ENCODE measurements around the gene VPS50.

DNA sequence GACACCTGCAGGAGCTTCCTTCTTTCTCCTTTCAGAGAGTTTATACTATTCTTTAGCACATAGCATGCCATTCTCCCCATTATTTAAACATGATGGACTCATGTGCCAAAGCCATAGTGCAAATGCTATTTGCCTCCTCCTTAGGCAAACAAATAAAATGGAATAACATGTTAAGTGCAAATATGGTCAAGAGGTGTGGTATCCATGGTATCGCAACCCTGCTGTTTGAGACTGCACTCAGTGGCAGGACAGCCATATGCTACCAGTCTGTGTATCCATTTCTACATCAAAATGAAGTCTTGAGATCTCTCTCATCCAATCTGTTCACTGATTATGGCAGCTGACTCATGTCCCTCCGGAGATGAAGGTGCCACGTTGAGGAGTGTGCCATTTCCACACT is 28.7 kb upstream of the VPS50 start:
- TF ChIP-seq GATA3 (IDR thresholded peaks at IDR 0.05; ENCODE audit: low read depth, low read length) (no peak), GATA2 (IDR thresholded peaks at IDR 0.05; ENCODE audit: low read depth, low read length) (no peak)

All from SH-SY5Y (cell line).